A673 (cell line): ENCODE results near the gene ROM1.
"Not testable (repeated sequence)": the region's sequence is repeated elsewhere in the genome, so short reads cannot be mapped to it uniquely, and the experiment has no call there.

Experiments used
- CTCF ChIP-seq: fragments of 300-800, 200-600 bp; sonication (generic); conservative IDR thresholded peaks from 2 replicates; pipeline ENCODE4 v1.5.1; 2017; ENCODE audit warnings: low read depth, mild to moderate bottlenecking, antibody characterized with exemption, low read length, moderate library complexity, mixed read lengths
- EZH2 ChIP-seq: fragments of 200-600 bp; sonication (generic); IDR thresholded peaks from 2 replicates; pipeline ENCODE4 v1.6.1; 2017; ENCODE audit warnings: borderline replicate concordance, low read depth, mild to moderate bottlenecking, mixed read lengths, antibody characterized with exemption, low read length; ENCODE audit not compliant: poor library complexity, severe bottlenecking

DNA sequence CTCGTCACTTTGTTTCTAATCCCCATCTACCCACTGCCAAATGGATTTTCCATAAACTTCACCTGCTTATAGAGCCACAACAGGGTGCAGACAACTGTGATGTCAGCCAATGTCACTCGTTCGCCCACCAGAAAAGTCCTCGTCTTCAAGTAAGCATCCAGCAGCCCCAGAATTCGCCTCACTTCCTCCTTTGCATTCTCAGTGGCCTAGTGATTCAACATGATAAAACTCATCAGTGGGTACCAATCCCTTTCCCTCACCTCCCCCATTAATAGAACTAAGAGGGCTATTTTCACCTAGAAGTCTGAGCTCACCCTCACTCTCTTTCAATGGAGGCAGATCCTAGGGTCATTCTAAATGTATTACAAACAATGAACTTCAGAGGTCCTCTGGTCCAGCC is 42.2 kb upstream of the ROM1 start:
- TF ChIP-seq CTCF, EZH2: not testable (repeated sequence)
